Suppressor macrophage (primary cell): ENCODE data around the gene SLC46A3.
A peak's percentile ranks its signal among the peaks of the same experiment; 100 is the strongest.
"Not testable (repeated sequence)": the region's sequence is repeated elsewhere in the genome, so short reads cannot be mapped to it uniquely, and the experiment has no call there.

ENCODE experiments used
- DNase-seq, 4 experiments: peaks; one replicate each; pipeline ENCODE4 v3.0.0-alpha.2; 2020 to 2022

The SLC46A3 gene

DNA sequence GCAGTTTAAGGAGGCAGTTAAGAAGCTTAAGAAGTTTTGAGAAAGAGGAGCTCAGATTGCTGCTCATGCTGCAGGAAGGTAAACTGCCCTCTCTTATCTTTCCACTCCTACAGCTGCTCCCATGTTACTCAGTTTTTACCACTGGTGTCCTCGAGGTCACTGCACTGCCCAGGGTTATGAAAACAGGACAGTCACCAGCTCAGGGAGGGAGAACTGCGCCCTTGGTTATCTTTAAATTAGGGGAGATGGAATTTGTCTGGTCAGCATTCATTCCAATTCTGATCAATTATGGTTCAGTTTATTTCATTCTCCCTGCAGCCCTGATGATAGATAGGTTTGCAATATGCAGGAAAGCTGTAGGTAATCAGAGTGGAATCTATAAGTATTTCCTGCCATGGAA is 10.8 kb upstream of the SLC46A3 start:
- no peak for DNase-seq

DNA sequence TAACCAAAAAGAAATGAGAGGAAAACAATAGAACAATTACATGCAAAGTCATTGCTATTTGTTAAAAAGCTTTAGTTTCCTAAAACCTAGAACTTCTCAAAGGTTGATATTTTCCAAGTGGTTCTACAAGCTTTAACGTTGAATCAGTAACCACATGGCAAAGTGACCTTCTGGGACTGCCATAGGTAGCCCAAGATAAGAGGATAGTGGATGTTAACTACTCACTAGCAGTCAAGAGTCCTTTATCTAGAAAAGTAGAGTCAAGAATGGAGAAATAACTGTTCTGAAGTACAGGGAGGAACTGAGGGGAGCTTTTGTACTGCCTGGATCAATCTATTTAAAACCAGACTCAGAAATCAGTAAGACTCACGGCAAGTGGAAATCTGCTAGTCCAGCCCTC is 9.9 kb upstream of the SLC46A3 start:
- no peak for DNase-seq

GRCh38 chr13:28725046-28725610 is 6.4 kb upstream of the SLC46A3 start:
- DNase-seq: no peak

- DNase-seq: no peak
Measured at GRCh38 chr13:28723806-28724205, 5.0 kb upstream of the SLC46A3 start.

GRCh38 chr13:28719227-28720055 is 671 bp upstream of the SLC46A3 start:
- no peak for DNase-seq

DNA sequence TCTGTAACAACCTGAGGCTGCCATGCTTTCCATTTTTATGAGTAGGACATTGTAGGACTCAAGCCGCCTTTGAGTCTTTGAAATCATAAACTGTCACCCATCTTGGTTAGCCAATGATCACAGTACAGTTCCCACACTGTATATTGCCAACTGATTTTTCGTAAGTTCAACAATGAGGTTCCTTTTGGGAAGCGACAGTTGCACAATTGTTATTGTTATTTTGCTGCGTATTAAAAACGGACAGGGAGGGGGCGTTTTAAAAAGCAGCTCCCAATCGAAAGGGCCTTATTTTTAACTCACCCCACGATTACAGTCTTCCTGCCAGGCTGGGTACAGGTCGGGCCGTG is 601 bp downstream of the SLC46A3 start:
- peak; percentile 79 to 92 (median 84) for DNase-seq

DNA sequence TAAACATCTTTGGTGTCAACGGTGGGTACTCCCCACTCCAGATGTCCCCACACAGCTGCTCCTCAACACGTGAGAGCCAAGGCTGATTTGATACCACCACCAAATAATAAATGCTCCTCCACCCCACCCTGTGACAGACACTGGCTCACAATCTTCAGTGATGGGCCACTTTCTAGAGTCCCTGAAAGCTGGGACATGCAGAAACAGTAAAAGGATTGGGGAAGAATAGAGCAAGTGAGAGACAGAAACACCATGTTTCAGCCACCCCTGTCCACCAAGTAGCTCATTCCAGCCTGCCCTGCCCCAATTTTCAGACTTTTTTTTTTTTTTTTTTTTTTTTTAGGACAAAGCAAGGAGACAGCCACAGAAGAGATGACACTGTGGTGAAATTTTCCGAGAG is 1.6 kb downstream of the SLC46A3 start:
- DNase-seq: no peak

- peak; percentile 29 to 46 (median 38) for DNase-seq
Measured at GRCh38 chr13:28716511-28716910, 2.3 kb downstream of the SLC46A3 start.

- DNase-seq: no peak
Measured at GRCh38 chr13:28714651-28715050, 4.1 kb downstream of the SLC46A3 start.

DNA sequence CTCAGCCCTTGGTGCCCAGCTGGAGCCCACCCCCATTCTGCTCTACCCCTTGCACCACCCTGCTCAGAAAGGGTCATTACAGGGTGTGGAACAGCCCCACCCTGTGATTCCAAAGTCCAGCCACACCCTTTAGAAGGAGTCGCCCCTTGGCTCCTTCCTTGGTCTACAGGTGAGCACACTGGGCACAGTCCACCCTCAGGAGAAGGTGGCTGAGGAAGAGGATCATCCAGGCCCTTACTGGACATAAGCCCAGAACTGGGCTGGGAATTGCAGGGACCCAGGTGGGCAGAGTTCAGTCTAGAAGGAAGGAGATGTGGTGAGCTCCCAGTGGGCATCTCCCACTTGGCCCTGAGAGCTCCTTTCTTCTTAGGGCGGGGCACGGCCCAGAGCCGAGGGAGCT is 8.6 kb downstream of the SLC46A3 start:
- DNase-seq: no peak

DNA sequence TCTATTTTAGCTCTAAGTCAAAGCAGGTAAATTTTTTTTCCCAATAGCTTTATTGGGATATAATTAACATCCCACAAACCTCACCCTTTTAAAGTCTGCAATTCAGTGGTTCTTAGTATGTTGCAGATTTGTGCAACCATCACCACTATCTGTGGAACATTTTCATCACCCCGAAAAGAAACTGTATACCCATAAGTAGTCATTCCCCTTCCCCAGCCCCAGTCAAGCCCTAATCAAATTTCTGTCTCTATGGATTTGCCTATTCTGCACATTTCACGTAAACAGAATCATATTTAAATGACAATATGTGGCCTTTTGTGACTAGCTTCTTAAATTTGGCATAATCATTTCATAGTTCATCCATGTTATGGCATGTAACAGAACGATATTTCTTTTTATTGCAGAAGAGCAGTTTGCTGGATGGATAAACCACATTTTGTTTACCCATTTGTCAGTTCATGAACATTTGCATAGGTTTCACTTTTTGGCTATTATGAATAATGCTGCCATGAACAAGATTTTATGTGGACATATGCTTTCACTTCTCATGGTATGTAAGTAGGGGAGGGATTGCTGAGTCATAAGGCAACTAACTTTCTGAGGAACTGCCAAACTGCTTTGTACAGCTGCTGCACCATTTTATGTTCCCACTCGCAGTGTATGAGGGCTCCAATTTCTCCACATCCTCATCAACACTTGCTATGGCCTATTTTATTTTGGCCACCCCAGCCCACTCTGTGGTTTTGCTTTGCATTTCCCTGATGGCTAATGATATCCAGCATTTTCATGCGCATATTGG is 10.9 kb downstream of the SLC46A3 start:
- DNase-seq: peak; percentile 77 to 94 (median 88)

DNA sequence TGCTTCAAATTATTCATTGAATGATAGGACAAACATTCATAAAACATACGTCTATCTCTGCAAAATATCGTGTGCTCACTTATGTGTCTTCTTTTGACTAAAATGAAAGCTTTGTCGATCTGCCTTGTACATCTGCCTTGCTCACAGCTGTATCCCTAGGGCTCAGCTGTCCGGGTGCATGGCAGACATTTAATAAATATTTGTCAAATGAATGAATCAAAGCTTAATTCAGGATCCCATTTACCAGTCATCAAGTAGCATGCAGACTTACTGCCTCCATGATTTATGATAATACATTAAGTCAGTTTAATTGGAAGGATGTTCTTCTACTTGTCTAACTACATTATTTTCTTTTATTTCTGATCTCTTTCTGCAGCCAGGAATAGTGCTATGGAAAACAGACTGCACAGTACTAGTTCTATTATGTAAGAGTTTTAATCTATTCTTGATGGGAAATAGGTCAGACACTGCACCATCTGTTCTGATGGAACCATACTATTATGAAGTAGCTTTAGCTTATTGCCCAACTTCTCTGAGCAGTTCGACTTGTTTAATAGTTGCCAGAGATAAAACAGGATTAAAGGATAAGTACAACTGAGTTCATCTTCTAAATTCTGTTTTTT is 13.2 kb downstream of the SLC46A3 start:
- peak in 3 of 4 experiments; percentile 17 to 43 (median 34) for DNase-seq

- DNase-seq: peak; percentile 49 to 84 (median 68)
Measured at GRCh38 chr13:28704919-28705318, 13.9 kb downstream of the SLC46A3 start.

DNA sequence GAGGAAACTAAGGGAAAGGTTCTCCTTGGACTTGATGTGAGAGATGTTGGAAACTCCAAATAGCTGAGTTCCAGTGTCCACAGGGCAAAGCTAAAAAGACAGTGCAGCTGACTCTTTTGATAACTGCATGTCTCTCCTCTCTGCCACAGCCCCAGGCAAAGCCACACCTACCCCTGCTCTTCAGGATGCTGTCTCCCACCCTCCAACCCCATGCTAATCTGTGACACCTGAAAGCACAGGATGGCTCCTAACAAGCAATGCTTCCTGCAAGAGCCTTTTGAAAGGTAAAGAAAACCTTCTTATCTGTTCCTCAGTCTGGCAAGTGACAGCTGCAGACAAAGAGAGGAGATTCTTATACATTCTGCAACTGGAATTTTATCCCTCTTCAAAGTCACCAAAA is 14.5 kb downstream of the SLC46A3 start:
- DNase-seq: no peak

GRCh38 chr13:28699246-28699645 is 19.5 kb downstream of the SLC46A3 start:
- no peak for DNase-seq

- no peak for DNase-seq
Measured at GRCh38 chr13:28697441-28697840, 21.3 kb downstream of the SLC46A3 start.

DNA sequence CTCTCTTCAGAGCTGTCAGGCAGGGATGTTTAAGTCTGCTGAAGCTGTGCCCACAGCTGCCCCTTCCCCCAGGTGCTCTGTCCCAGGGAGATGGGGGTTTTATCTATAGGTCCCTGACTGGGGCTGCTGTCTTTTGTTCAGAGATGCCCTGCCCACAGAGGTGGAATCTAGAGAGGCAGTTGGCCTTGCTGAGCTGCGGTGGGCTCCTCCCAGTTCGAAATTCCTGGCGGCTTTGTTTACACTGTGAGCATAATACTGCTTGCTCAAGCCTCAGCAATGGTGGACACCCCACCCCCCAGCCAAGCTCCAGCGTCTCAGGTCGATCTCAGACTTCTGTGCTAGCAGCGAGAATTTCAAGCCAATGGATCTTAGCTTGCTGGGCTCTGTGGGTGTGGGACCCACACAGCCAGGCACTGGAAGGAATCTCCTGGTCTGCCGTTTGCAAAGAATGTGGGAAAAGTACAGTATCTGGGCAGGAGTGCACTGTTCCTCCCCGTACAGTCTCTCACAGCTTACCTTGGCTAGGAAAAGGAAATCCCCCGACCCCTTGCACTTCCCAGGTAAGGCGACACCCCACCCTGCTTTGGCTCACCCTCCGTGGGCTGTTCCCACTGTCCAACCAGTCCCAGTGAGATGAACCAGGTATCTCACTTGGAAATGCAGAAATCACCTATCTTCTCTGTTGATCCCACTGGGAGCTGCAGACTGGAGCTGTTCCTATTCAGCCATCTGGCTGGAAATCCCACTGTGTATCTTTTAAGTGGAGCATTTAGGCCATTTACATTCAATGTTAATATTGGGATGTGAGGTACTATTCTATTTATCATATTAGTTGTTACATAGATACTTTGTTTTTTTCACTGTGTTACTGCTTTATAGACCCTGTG is 24.9 kb downstream of the SLC46A3 start:
- not testable (repeated sequence) for DNase-seq

DNA sequence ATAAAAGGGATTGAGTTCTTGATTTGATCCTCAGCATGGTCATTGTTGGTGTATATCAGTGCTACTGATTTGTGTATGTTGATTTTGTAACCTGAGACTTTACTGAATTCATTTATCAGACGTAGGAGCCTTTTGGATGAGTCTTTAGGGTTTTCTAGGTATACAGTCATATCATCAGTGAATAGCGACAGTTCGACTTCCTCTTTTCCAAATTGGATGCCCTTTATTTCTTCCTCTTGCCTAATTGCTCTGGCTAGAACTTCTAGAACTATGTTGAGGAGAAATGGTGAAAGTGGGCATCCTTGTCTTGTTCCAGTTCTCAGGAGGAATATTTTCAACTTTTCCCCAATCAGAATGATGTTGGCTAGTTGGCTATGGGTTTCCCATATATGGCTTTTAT is 32.9 kb downstream of the SLC46A3 start:
- peak in 2 of 4 experiments; percentile 34 to 39 for DNase-seq

GRCh38 chr13:28685114-28685513 is 33.7 kb downstream of the SLC46A3 start:
- DNase-seq: no peak

DNA sequence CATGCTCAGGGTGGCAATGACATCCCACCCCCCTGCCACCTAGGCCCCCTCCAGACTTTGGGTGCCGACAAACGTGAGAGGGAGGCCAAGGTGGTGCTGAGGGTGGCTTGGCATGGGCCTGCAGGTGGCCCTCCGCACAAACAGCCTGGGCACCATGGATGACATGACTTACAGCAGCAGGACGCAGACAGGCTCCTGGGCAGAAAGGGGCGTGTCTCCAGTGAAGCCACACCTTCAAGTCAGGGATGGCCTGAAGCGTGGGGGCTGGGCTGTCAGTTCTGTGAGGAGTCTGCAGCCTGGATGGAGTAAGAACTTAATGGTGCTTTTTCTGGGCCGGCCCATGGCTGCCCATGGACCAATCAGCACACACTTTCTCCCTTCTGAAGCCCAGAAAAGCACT is 34.5 kb downstream of the SLC46A3 start:
- DNase-seq: no peak

- DNase-seq: peak in 2 of 4 experiments; percentile 27 to 30
Measured at GRCh38 chr13:28683169-28683568, 35.6 kb downstream of the SLC46A3 start.

- DNase-seq: no peak
Measured at GRCh38 chr13:28680541-28680940, 38.2 kb downstream of the SLC46A3 start.
